B cell (primary cell): ENCODE measurements around the gene BRMS1.

ENCODE experiments used
- EZH2 ChIP-seq: IDR thresholded peaks from 2 replicates; pipeline ENCODE4 v1.6.1; 2012; ENCODE audit warnings: borderline replicate concordance, low read depth, mild to moderate bottlenecking, moderate library complexity, low read length; ENCODE audit not compliant: insufficient read depth, poor library complexity, severe bottlenecking
- TF ChIP-seq, protein P1 (sequence below): fragments of 200-600 bp; IDR thresholded peaks from one replicate; pipeline ENCODE4 v1.8.0; 2022; ENCODE audit warnings: antibody characterized with exemption, mild to moderate bottlenecking

DNA sequence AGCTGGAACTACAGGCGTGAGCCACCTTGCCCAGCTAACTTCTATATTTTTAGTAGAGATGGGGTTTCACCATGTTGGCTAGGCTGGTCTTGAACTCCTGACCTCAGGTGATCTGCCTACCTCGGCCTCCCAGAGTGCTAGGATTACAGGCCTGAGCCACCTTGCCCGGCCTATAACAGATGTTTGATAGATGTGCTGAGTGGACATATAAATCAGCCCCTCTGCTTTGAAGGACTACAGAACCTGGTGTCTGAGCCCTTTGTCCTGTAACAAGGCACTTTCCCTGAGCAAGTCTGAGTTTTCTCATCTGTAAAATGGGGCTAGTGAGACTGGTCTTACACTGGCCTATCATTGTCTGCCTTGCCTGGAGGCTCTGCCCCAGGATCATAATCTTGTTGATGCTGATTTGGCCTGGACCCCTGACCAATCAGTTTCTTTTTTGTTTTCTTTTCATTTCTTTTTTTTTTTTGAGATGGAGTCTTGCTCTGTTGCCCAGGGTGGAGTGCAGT lies 15.7 kb downstream of the BRMS1 start:
- TF ChIP-seq, protein P1, sequence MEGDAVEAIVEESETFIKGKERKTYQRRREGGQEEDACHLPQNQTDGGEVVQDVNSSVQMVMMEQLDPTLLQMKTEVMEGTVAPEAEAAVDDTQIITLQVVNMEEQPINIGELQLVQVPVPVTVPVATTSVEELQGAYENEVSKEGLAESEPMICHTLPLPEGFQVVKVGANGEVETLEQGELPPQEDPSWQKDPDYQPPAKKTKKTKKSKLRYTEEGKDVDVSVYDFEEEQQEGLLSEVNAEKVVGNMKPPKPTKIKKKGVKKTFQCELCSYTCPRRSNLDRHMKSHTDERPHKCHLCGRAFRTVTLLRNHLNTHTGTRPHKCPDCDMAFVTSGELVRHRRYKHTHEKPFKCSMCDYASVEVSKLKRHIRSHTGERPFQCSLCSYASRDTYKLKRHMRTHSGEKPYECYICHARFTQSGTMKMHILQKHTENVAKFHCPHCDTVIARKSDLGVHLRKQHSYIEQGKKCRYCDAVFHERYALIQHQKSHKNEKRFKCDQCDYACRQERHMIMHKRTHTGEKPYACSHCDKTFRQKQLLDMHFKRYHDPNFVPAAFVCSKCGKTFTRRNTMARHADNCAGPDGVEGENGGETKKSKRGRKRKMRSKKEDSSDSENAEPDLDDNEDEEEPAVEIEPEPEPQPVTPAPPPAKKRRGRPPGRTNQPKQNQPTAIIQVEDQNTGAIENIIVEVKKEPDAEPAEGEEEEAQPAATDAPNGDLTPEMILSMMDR, result no peak
- TF ChIP-seq EZH2, result no peak
